HEK293T (cell line): ENCODE measurements around the gene PRKCZ.

Experiments
- CTCF ChIA-PET: fragments of 350-600 bp; formaldehyde crosslinking; extraction: SDS; loops from one replicate; lab custom pipeline; 2021; ENCODE audit warnings: antibody characterized with exemption, inconsistent platforms; lab: Yijun Ruan, JAX
- POLR2A ChIA-PET: fragments of 350-600 bp; formaldehyde crosslinking; extraction: SDS; loops from one replicate; lab custom pipeline; 2020; ENCODE audit warnings: antibody characterized with exemption, inconsistent platforms; lab: Yijun Ruan, JAX
- DNase-seq: peaks from one replicate; pipeline ENCODE4 v3.0.0; 2012; ENCODE audit warnings: mixed read lengths; ENCODE audit errors: extremely low spot score
- ARNT ChIP-seq: fragments of 450-650 bp; IDR thresholded peaks from 2 replicates; pipeline ENCODE4 v1.6.1; 2017; ENCODE audit warnings: mild to moderate bottlenecking
- BHLHE40 ChIP-seq: fragments of 450-650 bp; IDR thresholded peaks from 2 replicates; pipeline ENCODE4 v1.6.1; 2016; ENCODE audit warnings: mild to moderate bottlenecking, moderate library complexity, borderline replicate concordance
- CTBP1 ChIP-seq: fragments of 450-650 bp; IDR thresholded peaks from 2 replicates; pipeline ENCODE4 v1.6.1; 2016; ENCODE audit warnings: borderline replicate concordance
- ELF4 ChIP-seq: fragments of 450-650 bp; IDR thresholded peaks from 2 replicates; pipeline ENCODE4 v1.6.1; 2017; ENCODE audit warnings: antibody characterized with exemption
- FOXA1 ChIP-seq: fragments of 450-650 bp; IDR thresholded peaks from 2 replicates; pipeline ENCODE4 v1.6.1; 2016; ENCODE audit warnings: mild to moderate bottlenecking
- FOXK2 ChIP-seq: fragments of 450-650 bp; IDR thresholded peaks from 2 replicates; pipeline ENCODE4 v1.6.1; 2016; ENCODE audit warnings: mild to moderate bottlenecking
- FOXM1 ChIP-seq: fragments of 450-650 bp; IDR thresholded peaks from 2 replicates; pipeline ENCODE4 v1.6.1; 2017; ENCODE audit warnings: mild to moderate bottlenecking, borderline replicate concordance
- HDGF ChIP-seq: fragments of 450-650 bp; IDR thresholded peaks from 2 replicates; pipeline ENCODE4 v1.6.1; 2017; ENCODE audit warnings: antibody characterized with exemption, borderline replicate concordance
- L3MBTL2 ChIP-seq: fragments of 450-650 bp; conservative IDR thresholded peaks from 2 replicates; pipeline ENCODE4 v1.6.1; 2016; ENCODE audit warnings: mild to moderate bottlenecking
- LEF1 ChIP-seq: fragments of 450-650 bp; IDR thresholded peaks from 2 replicates; pipeline ENCODE4 v1.6.1; 2017; ENCODE audit warnings: mild to moderate bottlenecking, borderline replicate concordance
- NFRKB ChIP-seq: fragments of 450-650 bp; IDR thresholded peaks from 2 replicates; pipeline ENCODE4 v1.6.1; 2016; ENCODE audit warnings: mild to moderate bottlenecking, moderate library complexity
- SP1 ChIP-seq: fragments of 450-650 bp; IDR thresholded peaks from 2 replicates; pipeline ENCODE4 v1.6.1; 2017
- SUZ12 ChIP-seq: fragments of 450-650 bp; IDR thresholded peaks from 2 replicates; pipeline ENCODE4 v1.6.1; 2016; ENCODE audit warnings: mild to moderate bottlenecking
- TARDBP ChIP-seq: fragments of 450-650 bp; IDR thresholded peaks from 2 replicates; pipeline ENCODE4 v1.6.1; 2016
- ZNF384 ChIP-seq: fragments of 450-650 bp; IDR thresholded peaks from 2 replicates; pipeline ENCODE4 v1.6.1; 2016
- TF ChIP-seq, protein P1 (sequence below): fragments of 450-650 bp; IDR thresholded peaks from 2 replicates; pipeline ENCODE4 v1.6.1; 2016

The PRKCZ gene

DNA sequence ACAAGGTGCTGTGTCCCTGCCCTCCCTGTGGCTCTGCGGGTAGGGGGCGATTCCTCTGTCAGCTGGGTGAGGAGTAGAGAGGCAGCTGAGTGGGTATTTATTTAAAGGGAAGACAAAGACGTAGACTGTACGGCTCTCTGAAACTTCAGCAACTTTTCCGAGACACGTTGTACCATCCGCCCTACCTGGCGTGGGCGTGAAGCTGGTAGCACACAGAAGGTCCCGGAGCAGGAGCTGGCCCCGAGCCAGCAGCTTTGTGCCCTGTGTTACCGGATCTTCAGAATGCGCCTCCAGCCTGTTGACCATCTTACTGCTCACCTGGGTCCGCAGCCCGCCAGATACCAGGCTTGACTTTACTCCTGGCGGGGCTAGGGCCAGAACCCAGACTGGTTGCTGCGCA is 34.9 kb downstream of the PRKCZ start:
- DNase-seq: no peak
- POLR2A ChIA-PET: no interaction called here
- CTCF ChIA-PET: no interaction called here
- TF ChIP-seq FOXA1 (no peak), L3MBTL2 (no peak), ZNF384 (no peak), SP1 (no peak), NFRKB (no peak), HDGF (no peak), FOXK2 (no peak), TARDBP (no peak), ARNT (no peak)
- TF ChIP-seq, protein P1, sequence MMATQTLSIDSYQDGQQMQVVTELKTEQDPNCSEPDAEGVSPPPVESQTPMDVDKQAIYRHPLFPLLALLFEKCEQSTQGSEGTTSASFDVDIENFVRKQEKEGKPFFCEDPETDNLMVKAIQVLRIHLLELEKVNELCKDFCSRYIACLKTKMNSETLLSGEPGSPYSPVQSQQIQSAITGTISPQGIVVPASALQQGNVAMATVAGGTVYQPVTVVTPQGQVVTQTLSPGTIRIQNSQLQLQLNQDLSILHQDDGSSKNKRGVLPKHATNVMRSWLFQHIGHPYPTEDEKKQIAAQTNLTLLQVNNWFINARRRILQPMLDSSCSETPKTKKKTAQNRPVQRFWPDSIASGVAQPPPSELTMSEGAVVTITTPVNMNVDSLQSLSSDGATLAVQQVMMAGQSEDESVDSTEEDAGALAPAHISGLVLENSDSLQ: no peak

DNA sequence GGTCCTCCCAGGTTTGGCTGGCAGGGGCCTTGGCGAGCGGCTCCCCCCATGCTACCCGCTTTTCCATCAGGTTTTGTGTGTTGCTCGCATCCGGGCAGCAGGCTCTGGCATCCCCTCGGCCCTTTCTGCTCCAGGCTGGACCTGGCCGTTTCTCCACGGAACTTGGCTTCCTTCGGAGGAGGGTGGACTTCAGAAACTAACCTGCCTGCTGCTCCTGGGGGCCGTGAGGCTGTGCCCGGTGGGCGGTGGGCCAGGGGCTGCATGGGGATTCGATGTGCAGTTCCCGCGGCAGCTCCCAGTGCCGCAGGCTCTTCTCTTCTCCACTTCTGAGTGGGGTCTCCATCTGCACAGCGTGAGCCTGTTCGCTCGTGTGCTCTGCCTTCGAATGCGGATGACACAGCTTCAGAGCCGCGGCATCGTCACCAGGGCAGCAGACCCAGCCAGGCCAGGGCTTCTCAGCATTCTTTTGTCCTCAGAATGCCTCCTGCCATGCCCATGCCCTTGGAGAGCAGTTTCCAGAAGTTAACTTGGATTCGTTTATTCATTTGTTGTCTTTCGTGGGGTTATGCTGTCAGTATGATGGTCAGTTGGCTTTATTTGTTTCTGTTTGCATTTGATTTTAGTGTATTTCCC is 36.4 kb downstream of the PRKCZ start:
- POLR2A ChIA-PET: no interaction called here
- no peak for TF ChIP-seq LEF1
- TF ChIP-seq NFRKB: no peak
- no peak for TF ChIP-seq CTBP1
- no peak for TF ChIP-seq BHLHE40
- no peak for TF ChIP-seq TARDBP
- TF ChIP-seq FOXM1: no peak
- no peak for TF ChIP-seq SUZ12
- no peak for TF ChIP-seq L3MBTL2
- TF ChIP-seq HDGF: no peak
- TF ChIP-seq ELF4: no peak
- TF ChIP-seq ARNT: no peak
- TF ChIP-seq FOXA1: no peak
- no peak for TF ChIP-seq SP1
- TF ChIP-seq, protein P1: no peak
- TF ChIP-seq ZNF384: no peak
- no peak for TF ChIP-seq FOXK2
- CTCF ChIA-PET: no interaction called here
- DNase-seq: no peak

DNA sequence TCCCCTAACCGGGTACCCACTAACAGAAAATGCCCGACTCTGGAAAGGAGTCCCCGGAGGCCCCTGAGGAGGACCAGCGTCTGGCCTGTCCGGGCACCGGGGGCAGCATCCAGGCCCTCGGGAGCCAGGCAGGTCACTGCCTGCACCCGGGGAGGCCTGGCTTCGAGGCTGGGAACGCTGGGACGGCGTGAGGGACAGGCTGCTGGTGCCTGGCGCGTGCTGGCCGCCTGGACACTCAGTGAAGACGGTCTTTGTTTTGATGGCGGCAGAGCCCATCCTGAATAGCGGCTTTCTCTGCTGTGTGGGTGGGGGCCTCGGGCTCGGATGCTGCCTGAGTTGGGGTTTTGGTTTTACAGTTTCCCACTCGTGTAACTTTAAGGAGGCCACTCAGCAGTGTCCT is 37.6 kb downstream of the PRKCZ start:
- no peak for TF ChIP-seq SP1
- TF ChIP-seq ARNT: no peak
- TF ChIP-seq CTBP1: no peak
- no peak for TF ChIP-seq FOXK2
- no peak for TF ChIP-seq SUZ12
- TF ChIP-seq FOXA1: no peak
- TF ChIP-seq TARDBP: no peak
- TF ChIP-seq, protein P1: no peak
- no peak for TF ChIP-seq FOXM1
- no peak for TF ChIP-seq ELF4
- ChIA-PET POLR2A (no interaction called here), CTCF (no interaction called here)

DNA sequence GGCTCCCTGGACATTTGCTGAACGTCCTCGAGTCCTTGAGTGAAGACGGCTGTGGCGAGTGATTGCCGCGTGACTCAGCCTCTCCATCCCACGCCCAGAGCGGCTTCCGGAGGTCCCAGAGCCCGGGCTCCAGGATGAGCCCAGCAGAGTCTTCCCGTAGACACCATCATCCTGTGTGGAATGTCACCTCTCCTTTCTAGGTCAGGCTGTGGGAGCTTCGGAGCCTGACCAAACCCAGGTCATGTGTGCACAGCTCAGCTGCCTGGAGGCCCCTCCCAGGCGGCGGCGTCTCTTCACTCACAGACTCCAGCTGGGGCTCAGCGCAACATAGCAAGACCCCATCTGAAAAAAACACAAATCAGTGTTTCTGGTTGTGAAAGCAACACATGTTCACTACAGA is 38.2 kb downstream of the PRKCZ start:
- TF ChIP-seq ELF4 (no peak), L3MBTL2 (no peak), BHLHE40 (no peak), ARNT (no peak), TARDBP (no peak), FOXM1 (no peak), FOXK2 (no peak), FOXA1 (no peak), SUZ12 (no peak), LEF1 (no peak), HDGF (no peak), ZNF384 (no peak), NFRKB (no peak), SP1 (no peak), CTBP1 (no peak)
- TF ChIP-seq, protein P1: no peak
- no peak for DNase-seq
- CTCF ChIA-PET: no interaction called here
- POLR2A ChIA-PET: no interaction called here

More for the DNA sequence above, 37.6 kb downstream of the PRKCZ start:
- DNase-seq: no peak

DNA sequence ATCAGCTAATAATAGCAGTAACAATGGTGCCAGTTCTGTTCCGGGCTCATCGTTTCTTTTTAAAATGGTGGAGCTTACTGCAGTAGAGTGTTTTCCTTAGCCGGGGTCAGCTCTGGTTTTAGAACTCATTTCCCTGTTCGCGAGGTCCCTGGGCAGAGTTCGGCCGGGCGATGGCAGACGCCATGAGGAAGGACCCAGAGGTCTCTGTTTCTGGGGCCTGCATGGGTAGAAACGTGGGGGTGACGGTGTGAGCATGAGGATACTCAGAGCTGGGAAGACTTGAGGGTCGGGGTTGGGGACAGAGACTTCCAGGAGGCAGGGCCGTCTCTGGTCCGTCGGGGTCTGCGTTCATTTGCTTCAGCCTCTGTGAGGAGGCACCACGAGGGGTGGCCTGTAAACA is 38.8 kb downstream of the PRKCZ start:
- DNase-seq: no peak
- CTCF ChIA-PET: no interaction called here
- POLR2A ChIA-PET: no interaction called here
- TF ChIP-seq ELF4 (no peak), FOXM1 (no peak), CTBP1 (no peak), NFRKB (no peak), TARDBP (no peak), FOXK2 (no peak), ZNF384 (no peak), FOXA1 (no peak)
